Measurements from ENCODE around the gene MEIS1. TPM values are rescaled to one million over a fixed set of nuclear protein-coding genes. Genes with fewer than 3 reads are reported as not detected.
A peak's percentile ranks its signal among the peaks of the same experiment; 100 is the strongest.

Gene MEIS1
- total RNA-seq, 2 donors from 2014 or later, result 82.1 to 84.6 TPM

- Histone ChIP-seq H3K4me1 (peaks cover 14% of the 10 kb centered on the region), H3K27me3 (no peaks in the 10 kb centered on the region), H3K36me3 (replicated peaks in 1 of 2; ENCODE audit: insufficient read depth in 1 of 2, low read depth in 2 of 2) (no peaks in the 10 kb centered on the region), H3K9me3 (no peaks in the 10 kb centered on the region), H3K4me3 (peak overlapping the region; percentile 65 to 89), H3K27ac (peak overlapping the region; percentile 89 to 98 (median 93))
- TF ChIP-seq POLR2A (IDR thresholded peaks at IDR 0.05) (peak in 2 of 3 donors; percentile 79 to 84), CTCF (IDR thresholded peaks at IDR 0.05) (no peak)
- ATAC-seq, result no peak
- WGBS, 2 donors, result 0% methylated on average over 7 of the region's 7 CpGs
- intact Hi-C loops (cut with DNase I), result loop anchor here (5.0 kb wide), 1 partner anchor 144 kb away; no protein-coding TSS in a partner anchor
- DNase-seq, result no peak
Measured at GRCh38 chr2:66433695-66433944, 1.3 kb upstream of the MEIS1 start.

- peaks cover 10% of the 10 kb centered on the region for H3K4me1 ChIP-seq
- 0 to 1% methylated on average over 25 to 61 of the region's 61 CpGs for WGBS, 2 donors
- DNase-seq (peak; percentile 73 to 82 (median 76)), ATAC-seq (peak; percentile 45)
- H3K36me3 ChIP-seq (replicated peaks in 1 of 2; ENCODE audit: insufficient read depth in 1 of 2, low read depth in 2 of 2), result no peaks in the 10 kb centered on the region
- peak overlapping the region; percentile 65 to 89 for H3K4me3 ChIP-seq
- intact Hi-C loops (cut with DNase I), result loop anchor here (5.0 kb wide), 1 partner anchor 143 kb away; no protein-coding TSS in a partner anchor
- TF ChIP-seq CTCF (IDR thresholded peaks at IDR 0.05), result no peak
- TF ChIP-seq POLR2A (IDR thresholded peaks at IDR 0.05), result peak in 1 of 3 donors; percentile 46
- H3K9me3 ChIP-seq, result no peaks in the 10 kb centered on the region
- no peaks in the 10 kb centered on the region for H3K27me3 ChIP-seq
- peak overlapping the region; percentile 89 to 98 (median 93) for H3K27ac ChIP-seq
Measured at GRCh38 chr2:66433945-66434678, 813 bp upstream of the MEIS1 start.

GRCh38 chr2:66435549-66435875 lies 587 bp downstream of the MEIS1 start:
- no peak for DNase-seq
- Histone ChIP-seq H3K27ac (peak overlapping the region in 3 of 4 donors; percentile 89 to 98 (median 95)), H3K36me3 (replicated peaks in 1 of 2; ENCODE audit: insufficient read depth in 1 of 2, low read depth in 2 of 2) (no peaks in the 10 kb centered on the region), H3K4me1 (peaks cover 7% of the 10 kb centered on the region), H3K4me3 (peak overlapping the region; percentile 65 to 90), H3K27me3 (no peaks in the 10 kb centered on the region), H3K9me3 (no peaks in the 10 kb centered on the region)
- no peak for ATAC-seq
- intact Hi-C loops (cut with DNase I), result no loop called here
- 0% methylated on average over 15 of the region's 15 CpGs for WGBS, 2 donors
- TF ChIP-seq CTCF (IDR thresholded peaks at IDR 0.05) (no peak), POLR2A (IDR thresholded peaks at IDR 0.05) (no peak)

GRCh38 chr2:66435963-66436362 lies 1.0 kb downstream of the MEIS1 start:
- DNase-seq (no peak), ATAC-seq (no peak)
- 1% methylated on average over 2 of the region's 2 CpGs for WGBS, 2 donors
- no peaks in the 10 kb centered on the region for H3K36me3 ChIP-seq (replicated peaks in 1 of 2; ENCODE audit: insufficient read depth in 1 of 2, low read depth in 2 of 2)
- intact Hi-C loops (cut with DNase I), result no loop called here
- no peaks in the 10 kb centered on the region for H3K27me3 ChIP-seq
- H3K27ac ChIP-seq, result peak overlapping the region in 3 of 4 donors; percentile 89 to 98 (median 95)
- peaks cover 2% of the 10 kb centered on the region for H3K4me1 ChIP-seq
- H3K9me3 ChIP-seq, result no peaks in the 10 kb centered on the region
- TF ChIP-seq POLR2A (IDR thresholded peaks at IDR 0.05) (no peak), CTCF (IDR thresholded peaks at IDR 0.05) (no peak)
- peak overlapping the region; percentile 65 to 72 for H3K4me3 ChIP-seq

- 0 to 3% methylated on average over 2 of the region's 2 CpGs for WGBS, 2 donors
- intact Hi-C loops (cut with DNase I), result no loop called here
- Histone ChIP-seq H3K4me3 (peak overlapping the region; percentile 65 to 72), H3K27ac (peak overlapping the region in 3 of 4 donors; percentile 89 to 98 (median 95)), H3K27me3 (no peaks in the 10 kb centered on the region), H3K4me1 (no peaks in the 10 kb centered on the region), H3K36me3 (replicated peaks in 1 of 2; ENCODE audit: insufficient read depth in 1 of 2, low read depth in 2 of 2) (no peaks in the 10 kb centered on the region), H3K9me3 (no peaks in the 10 kb centered on the region)
- DNase-seq, result no peak
- TF ChIP-seq POLR2A (IDR thresholded peaks at IDR 0.05) (no peak), CTCF (IDR thresholded peaks at IDR 0.05) (no peak)
- ATAC-seq, result no peak
Measured at GRCh38 chr2:66436581-66437001, 1.7 kb downstream of the MEIS1 start.
